GM19023 (cell line): Measurements from ENCODE around the gene NSD2.
"Not testable (repeated sequence)": the region's sequence is repeated elsewhere in the genome, so short reads cannot be mapped to it uniquely, and the experiment has no call there.

ENCODE experiments used
- ATAC-seq: cut with Tn5 transposase; IDR thresholded peaks from one replicate; pipeline ENCODE4 v1.9.1; 2021; ENCODE audit warnings: mild to moderate bottlenecking, moderate library complexity; ENCODE audit not compliant: unreplicated experiment

The NSD2 gene

DNA sequence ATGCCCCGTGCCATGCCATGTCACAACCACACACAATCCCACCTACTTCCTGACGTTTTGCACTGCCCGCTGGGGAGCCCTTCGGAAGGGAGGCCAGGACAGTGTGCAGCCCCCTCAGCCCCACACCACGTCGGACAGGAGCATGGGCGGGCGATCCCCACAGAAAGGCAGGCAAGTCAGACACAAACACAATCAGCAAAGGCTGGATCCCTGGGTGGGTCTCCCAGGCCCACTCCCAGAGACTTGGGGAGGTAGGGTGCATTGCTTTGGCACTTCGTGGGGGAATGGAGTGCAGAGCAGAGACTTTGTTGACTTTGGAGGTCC, 29.3 kb upstream of the NSD2 start:
- no peak for ATAC-seq

GRCh38 chr4:1842339-1842895, 28.8 kb upstream of the NSD2 start:
- no peak for ATAC-seq

GRCh38 chr4:1842993-1843448, 28.2 kb upstream of the NSD2 start:
- ATAC-seq: no peak

DNA sequence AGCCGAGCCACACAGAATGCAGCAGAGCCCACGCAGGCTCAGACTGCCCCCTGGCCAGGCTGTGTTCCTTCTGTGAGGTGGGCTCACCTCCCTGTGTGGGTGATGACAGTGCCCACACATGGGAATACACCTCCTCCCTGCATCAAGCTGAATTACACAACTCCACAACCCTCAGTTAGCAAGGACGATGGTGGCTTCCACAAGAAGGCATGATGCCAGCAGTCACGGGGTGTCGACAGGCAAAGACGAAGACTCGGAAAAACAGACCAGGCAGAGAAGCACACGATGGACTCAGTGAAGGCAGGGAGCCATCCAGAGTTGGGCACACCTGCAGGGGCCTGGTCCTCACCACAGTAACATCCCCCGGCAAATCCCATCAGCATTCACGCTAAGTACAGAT, 27.3 kb upstream of the NSD2 start:
- ATAC-seq: no peak

GRCh38 chr4:1844618-1845017, 26.6 kb upstream of the NSD2 start:
- ATAC-seq: not testable (repeated sequence)

DNA sequence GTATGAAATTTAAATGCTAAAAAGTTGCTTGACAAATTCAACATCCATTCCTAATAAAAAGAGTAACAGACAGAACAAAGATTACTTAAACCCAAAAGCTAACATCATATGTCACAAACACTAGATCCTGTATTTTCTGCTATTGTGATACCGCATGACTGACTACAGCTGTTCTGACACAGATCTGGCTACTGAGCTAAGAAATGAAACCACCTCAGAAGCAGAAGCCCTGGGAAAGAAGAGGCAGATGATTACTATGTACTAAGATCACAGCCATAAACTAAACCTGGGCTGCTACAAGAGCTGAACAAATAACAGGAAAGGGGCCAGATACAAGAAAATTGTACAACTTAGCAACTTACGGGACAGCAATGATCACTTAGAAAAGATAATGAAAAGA, 24.6 kb upstream of the NSD2 start:
- no peak for ATAC-seq

- no peak for ATAC-seq
These were observed 20.9 kb upstream of the NSD2 start for GRCh38 chr4:1850276-1850675.

GRCh38 chr4:1851160-1851559, 20.0 kb upstream of the NSD2 start:
- ATAC-seq: no peak

- ATAC-seq: no peak
These were observed 19.4 kb upstream of the NSD2 start for GRCh38 chr4:1851575-1852410.

DNA sequence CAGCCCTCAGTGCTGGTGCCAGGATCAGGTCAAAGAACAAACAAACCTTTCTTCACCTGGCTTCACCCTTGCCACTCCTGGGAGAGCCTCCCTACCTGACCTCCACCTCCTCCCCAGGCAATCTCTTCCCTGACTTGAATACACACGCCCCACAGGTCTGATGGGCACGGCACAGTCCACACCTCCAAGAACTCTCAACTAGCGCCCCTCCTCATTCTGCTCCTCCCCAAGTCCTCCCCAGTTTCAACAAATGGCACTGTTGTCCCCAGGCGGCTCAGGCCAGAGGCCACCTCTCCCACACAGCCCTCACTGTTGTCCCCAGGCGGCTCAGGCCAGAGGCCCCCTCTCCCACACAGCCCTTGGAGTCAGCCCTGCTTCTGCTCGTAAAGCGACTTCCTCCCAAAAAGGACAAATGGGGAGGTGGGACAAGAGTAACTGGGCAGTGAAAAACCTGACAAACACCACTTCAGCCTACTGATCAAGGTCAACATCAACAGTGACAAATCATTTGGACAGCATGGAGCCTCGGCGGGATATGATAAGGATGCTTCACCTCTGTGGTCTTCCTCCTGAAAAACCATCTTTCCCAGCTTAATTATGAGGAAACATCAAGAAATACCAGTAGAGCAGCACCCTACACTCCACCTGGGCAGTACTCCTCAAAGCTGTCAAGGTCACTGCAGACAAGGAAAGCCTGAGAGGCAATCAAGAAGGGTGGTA, 18.1 kb upstream of the NSD2 start:
- no peak for ATAC-seq

DNA sequence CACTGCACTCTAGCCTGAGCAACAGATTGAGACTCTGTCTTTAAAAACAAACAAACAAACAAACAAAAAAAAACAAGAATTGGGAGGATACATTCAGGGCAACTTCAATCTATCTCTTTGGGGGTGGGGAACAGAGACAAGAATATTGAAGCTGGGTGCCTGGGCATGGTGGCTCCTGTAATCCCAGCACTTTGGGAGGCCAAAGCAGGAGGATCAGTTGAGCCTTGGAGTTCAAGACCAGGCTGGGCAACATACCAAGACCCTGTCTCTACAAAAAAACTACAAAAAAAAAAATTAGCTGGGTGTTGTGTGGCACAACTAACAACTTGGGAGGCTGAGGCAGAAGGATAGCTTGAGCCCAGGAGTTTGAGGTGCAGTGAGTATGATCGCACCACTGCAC, 16.4 kb upstream of the NSD2 start:
- no peak for ATAC-seq

DNA sequence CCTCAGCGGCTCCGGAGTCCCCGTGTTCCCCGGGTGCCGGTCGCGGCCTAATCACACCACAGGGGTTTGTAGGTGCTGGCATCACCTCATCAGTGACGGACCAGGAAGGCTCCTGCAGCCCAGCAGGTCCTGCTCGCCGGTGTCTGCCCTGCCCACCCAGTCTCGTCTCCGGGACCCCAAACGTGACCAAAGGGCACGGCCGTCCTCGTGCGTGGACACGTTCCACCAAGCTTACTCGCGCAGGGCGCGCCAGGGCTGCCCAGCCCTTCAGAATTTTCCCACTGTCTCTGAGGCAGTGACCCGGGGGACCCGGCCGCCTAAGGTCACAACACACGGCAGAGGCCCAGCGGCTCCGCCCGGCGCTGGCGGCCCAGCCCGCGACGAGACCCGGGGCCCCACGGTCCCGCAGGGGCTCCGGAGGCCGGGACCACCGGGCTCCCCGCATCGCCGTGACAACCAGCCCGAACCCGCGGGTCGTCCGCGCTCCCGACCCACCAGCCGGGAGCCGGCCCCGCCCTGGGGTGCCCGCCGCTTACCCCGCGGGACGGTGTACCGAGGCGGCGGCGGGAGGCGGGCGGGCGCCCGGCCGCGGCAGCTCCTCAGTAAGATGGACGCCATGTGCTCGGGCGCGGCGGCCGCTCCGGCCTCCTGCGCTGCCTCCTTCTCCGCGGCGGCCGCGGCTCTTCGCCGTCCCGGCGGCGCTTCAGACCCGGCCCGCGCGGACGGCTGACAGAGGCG, 15.7 kb upstream of the NSD2 start:
- peak; percentile 35 for ATAC-seq

GRCh38 chr4:1856071-1856942, 14.9 kb upstream of the NSD2 start, which contains the start of gene LETM1:
Gene LETM1, minus strand, starts transcription at chr4:1856156. Its CDS starts 206 bp downstream, at chr4:1855950.
- ATAC-seq: peak; percentile 91

DNA sequence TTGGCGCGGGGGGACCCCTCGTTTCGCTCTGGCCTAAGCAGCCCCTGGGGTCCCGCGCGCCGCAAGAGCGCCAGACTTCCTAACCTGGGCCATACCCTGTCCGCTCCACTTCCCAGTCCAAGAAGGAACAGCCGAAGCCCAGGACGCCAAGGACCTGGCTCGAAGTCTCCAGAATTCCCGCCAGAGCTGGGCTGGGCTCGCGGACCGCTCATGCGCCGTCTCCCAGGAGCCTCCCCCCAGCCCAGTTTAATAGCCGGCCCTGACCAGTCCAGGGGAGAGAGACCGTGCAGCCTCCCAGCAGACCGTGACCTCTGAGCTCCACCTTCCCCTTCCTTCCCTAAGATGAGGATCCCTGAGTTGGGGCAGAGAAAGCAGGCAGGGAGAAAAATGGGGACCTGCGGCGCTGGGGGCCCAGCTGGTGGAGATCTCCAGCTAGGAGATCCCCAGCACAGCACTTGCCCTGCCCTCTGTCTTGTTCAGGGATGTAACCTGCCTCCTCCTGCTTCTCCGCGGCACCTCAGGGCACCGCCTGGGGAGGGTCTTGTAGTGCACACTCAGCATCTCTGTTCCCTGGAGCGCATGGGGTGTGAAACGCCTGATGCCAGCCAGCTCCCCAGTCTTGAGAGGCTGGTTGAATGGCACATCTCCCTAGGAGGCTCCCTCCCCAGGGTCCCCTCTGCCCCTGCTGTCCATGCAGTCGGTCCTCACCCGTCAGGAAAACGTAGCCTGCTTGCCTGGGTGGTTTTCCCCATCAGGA, 14.1 kb upstream of the NSD2 start:
- ATAC-seq: no peak

- no peak for ATAC-seq
These were observed 13.3 kb upstream of the NSD2 start for GRCh38 chr4:1857931-1858330.

GRCh38 chr4:1859389-1859753, 11.8 kb upstream of the NSD2 start:
- ATAC-seq: no peak

GRCh38 chr4:1862055-1862911, 8.9 kb upstream of the NSD2 start:
- no peak for ATAC-seq

DNA sequence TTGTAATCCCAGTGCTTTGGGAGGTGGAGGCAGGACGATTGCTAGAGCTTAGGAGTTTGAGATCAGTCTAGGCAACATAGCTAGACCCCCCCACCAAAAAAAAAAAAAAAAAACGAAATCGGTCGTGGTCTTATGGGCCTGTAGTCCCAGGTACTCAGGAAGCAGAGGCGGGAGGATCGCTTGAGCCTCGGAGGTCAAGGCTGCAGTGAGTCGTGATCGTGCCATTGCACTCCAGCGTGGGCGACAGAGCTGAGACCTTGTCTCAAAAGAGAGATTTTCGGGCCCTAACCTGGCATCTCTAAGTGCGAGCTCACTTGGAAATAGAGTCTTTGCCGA, 8.3 kb upstream of the NSD2 start:
- ATAC-seq: no peak
